Activated CD8-positive, alpha-beta memory T cell treated with anti-CD3 and anti-CD28 coated beads, Interleukin-2, amount 50 U/mL, for 48 hours (primary cell): Measurements from ENCODE around the gene DGCR2.
"Not testable (repeated sequence)": the region's sequence is repeated elsewhere in the genome, so short reads cannot be mapped to it uniquely, and the experiment has no call there.

Experiments
- DNase-seq: peaks from one replicate; pipeline ENCODE4 v3.0.0-alpha.2; 2020

DGCR2 gene

GRCh38 chr22:19080853-19081252, 41.4 kb downstream of the DGCR2 start:
- DNase-seq: peak; percentile 23

GRCh38 chr22:19079691-19080090, 42.5 kb downstream of the DGCR2 start:
- DNase-seq: peak; percentile 13

DNA sequence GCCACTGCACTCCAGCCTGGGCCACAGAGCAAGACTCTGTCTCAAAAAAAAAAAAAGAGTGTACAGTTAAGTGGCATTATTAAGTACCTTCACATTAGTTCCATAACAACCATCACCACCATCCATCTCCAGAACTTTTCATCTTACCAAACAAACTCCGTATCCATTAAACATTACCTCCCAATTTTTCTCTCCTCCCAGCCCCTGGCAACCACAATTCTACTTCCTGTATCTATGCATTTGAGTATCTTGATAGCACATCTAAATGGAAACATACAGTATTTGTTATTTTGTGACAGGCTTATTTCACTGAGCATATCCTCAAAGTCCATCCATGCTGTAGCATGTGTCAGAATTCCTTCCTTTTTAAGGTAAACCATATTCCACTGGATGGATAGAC, 46.8 kb downstream of the DGCR2 start:
- DNase-seq: no peak

DNA sequence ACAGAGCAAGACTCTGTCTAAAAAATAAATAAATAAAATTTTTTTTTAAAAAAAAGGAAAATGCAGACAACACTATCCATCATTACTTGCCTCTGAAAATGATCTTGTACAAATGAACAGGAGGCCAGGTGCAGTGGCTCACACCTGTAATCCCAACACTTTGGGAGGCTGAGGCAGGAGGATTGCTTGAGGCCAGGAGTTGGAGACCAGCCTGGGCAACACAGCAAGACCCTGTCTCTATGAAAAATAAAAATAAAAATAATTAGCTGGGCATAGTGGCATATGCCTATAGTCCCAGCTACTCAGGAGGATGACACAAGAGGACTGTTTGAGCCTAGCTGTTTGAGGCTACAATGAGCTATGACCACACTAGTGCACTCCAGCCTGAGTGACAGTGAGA, 49.4 kb downstream of the DGCR2 start:
- DNase-seq: not testable (repeated sequence)

GRCh38 chr22:19070397-19071169, 51.6 kb downstream of the DGCR2 start:
- peak; percentile 28 for DNase-seq

DNA sequence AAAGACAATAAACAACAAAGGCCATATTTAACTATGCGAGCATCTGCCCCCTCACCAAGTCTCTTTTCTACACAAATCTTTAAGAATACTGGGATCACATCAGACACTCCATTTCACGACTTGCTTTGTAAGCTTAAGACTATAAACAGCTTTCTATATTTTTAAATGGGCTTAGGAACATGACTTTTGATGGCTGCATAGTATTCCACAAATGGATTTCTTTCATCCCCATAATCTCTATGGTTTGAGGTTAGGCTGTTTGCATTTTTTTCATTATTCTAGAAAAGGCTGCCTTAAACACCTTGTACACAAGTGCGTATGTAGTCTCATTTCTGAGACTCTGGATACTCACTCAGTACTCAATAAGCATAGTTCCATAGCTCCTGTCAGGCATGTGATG, 52.8 kb downstream of the DGCR2 start:
- no peak for DNase-seq

DNA sequence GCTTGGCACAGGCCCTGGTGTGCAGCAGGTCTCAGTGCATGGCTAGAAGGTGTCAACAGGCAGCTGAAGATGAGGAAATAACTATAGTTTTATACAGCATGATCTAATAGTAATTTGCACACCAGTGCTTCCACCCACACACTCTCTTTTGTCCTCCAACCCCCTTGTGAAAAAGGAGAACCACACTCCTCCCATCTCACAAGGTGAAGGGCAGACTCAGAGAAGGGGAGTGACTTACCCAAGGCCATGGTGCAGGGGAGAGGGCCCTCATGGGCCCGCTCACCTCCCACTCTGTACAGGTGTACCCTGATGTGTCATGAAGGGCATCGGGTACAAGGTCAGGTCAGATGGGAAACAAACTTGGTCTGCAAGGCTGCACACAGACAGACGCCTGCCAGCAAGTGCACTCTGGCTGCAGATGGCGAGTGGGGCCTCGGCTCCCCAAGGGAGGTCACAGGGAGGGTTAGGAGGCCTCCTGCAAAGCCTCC, 53.4 kb downstream of the DGCR2 start:
- peak; percentile 26 for DNase-seq

DNA sequence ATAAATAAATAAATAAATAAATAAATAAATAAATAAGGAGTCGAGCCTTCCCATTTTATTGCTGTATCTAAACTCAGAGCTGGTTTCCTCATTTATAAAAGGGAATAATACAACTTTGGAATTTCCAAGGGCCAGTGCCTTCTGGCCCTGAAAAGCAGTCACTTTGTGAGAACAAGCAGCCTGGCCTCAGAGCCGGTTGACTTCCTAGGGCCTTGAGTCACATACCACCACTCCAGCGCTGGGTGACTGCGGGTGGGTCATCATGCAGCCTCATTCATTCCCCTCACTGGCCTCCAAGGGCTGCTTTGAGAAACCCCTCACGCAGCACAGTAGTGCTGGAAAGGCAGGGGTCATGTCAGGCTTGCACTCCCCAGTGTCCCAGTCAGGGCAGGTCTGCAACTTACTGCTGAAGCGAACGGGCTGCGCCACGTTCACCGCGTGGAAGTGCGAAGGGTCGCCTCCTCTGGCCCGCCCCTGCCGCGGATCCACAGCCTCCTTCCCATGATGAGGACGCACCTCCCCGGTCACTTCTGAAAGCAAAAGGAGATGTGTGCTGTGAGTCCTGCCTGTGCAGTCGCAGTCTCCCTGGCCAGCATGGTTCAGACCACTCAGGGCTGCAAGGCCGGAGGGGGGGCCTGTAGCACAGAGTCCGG, 54.4 kb downstream of the DGCR2 start:
- DNase-seq: peak; percentile 39

- DNase-seq: no peak
These were observed 55.5 kb downstream of the DGCR2 start for GRCh38 chr22:19066531-19067271.

DNA sequence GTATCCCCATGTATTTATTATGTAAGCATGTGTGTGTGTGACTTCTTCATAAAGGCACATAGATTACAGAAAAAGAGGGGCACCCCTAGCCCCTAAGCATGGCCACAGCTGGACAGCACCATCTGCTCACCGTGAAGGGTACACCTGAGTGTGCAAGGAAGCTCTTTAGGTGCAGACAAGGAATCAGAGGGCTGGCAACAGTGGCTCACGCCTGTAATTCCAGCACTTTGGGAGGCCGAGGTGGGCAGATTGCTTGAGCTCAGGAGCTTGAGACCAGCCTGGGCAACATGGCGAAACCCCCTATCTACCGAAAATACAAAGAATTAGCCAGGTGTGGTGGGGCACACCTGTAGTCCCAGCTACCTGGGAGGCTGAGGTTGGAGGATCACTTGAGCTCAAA, 56.3 kb downstream of the DGCR2 start:
- no peak for DNase-seq

- no peak for DNase-seq
These were observed 56.8 kb downstream of the DGCR2 start for GRCh38 chr22:19065298-19065859.

DNA sequence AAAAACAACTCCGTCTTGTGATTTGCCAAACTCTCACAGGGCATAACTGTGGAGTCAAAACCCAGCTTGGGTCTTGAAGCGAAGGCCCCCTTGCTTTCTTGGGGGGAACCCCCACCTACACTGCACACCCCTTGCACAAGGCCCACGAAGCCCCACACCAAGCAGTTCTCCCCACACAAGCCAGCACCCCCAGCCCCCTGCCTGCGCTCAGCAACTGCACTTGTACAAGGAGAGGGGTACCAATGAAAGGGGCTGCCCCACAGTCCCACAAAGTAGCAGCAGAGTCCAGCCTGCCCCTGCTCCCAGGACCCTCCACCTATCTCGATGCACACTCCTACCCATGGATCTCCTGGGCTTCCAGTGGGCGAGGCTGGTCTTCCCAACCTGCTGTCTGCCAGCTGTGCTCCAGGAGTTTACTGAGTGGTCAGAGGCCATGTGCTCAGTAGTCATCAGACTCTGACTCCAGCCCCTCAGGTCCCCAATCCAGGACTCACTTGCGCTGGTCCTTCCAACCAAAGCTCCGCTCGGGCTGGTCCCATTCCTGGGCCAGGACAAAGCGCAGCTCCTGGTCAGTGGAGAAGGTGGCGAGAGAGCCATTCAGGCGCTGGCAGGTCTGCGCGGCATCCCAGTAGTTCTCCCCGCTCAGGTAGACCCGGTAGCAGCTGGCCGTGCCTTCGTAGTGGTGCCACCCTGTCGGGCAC, 57.7 kb downstream of the DGCR2 start:
- DNase-seq: no peak

- DNase-seq: no peak
These were observed 58.4 kb downstream of the DGCR2 start for GRCh38 chr22:19063581-19064353.

- no peak for DNase-seq
These were observed 59.3 kb downstream of the DGCR2 start for GRCh38 chr22:19062943-19063308.

- peak; percentile 28 for DNase-seq
These were observed 59.9 kb downstream of the DGCR2 start for GRCh38 chr22:19062139-19062942.

GRCh38 chr22:19061471-19062138, 60.6 kb downstream of the DGCR2 start:
- peak; percentile 23 for DNase-seq

DNA sequence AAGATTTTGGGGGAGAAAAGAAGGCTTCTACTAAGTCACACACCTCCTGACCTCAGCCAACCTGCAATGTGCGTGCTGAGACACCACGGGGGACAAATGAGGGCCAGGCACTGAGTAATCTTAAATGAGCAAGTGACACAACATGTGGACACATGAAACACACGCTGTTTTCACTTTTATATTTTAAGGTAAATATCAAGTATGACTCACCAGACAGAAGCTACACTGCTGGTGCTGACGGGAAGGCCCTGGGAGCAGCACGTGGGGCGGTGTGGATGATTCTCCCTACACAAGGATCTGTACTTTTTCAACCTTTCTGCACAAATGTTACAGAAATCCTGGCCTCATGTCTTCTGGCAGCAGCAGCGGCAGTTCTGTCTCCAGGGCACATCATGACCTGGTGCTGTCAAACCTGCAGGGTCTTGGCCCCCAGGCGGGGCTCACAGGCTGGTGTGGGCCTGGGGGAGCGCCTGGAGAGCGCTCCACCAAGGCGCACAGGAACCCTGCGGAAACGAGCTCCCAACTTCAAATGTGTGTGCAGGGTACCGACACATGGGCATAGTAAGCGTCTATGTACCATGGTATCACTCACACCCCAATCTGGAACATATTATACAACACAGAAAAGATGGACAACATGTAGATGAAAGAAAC, 61.7 kb downstream of the DGCR2 start:
- DNase-seq: peak; percentile 26

- DNase-seq: peak; percentile 37
These were observed 62.5 kb downstream of the DGCR2 start for GRCh38 chr22:19059481-19060278.
